Parathyroid adenoma (tissue), 2 donors: ENCODE results near the gene TMEM62.

Source experiments
- H2AFZ ChIP-seq: fragments of 300-600 bp; sonication (generic); one replicate; pipeline ENCODE4 v1.7.0; 2017; ENCODE audit warnings: antibody characterized with exemption, mild to moderate bottlenecking
- H3K27ac ChIP-seq: fragments of 300-600 bp; sonication (generic); one replicate; pipeline ENCODE4 v1.7.0; 2017
- H3K27me3 ChIP-seq: fragments of 300-600 bp; sonication (generic); one replicate; pipeline ENCODE4 v1.7.0; 2017; ENCODE audit warnings: low read length; ENCODE audit not compliant: control insufficient read depth, insufficient read depth
- H3K36me3 ChIP-seq: fragments of 300-600 bp; sonication (generic); one replicate; pipeline ENCODE4 v1.7.0; 2017; ENCODE audit warnings: low read length; ENCODE audit not compliant: control insufficient read depth, insufficient read depth
- H3K4me1 ChIP-seq: fragments of 300-600 bp; sonication (generic); one replicate; pipeline ENCODE4 v1.7.0; 2017; ENCODE audit warnings: control low read depth
- H3K4me2 ChIP-seq: fragments of 300-600 bp; sonication (generic); one replicate; pipeline ENCODE4 v1.7.0; 2017; ENCODE audit warnings: low read length
- H3K4me3 ChIP-seq: fragments of 300-600 bp; sonication (generic); one replicate; pipeline ENCODE4 v1.7.0; 2017; ENCODE audit warnings: low read depth, low read length
- H3K79me2 ChIP-seq: fragments of 300-600 bp; sonication (generic); one replicate; pipeline ENCODE4 v1.7.0; 2017; ENCODE audit warnings: control low read depth
- H3K9ac ChIP-seq: fragments of 300-600 bp; sonication (generic); one replicate; pipeline ENCODE4 v1.7.0; 2017; ENCODE audit warnings: mild to moderate bottlenecking
- H3K9me3 ChIP-seq: fragments of 300-600 bp; sonication (generic); one replicate; pipeline ENCODE4 v1.7.0; 2017; ENCODE audit warnings: low read length; ENCODE audit not compliant: control insufficient read depth
- CTCF ChIP-seq: fragments of 300-600 bp; sonication (generic); IDR thresholded peaks from one replicate; pipeline ENCODE4 v1.7.0; 2017; ENCODE audit warnings: antibody characterized with exemption, mild to moderate bottlenecking
- donor health status: primary hyperparathyroidism.

The TMEM62 gene

GRCh38 chr15:43214169-43214568 is 80.8 kb downstream of the TMEM62 start:
- H3K9me3 ChIP-seq = no peaks in the 10 kb centered on the region
- no peak for TF ChIP-seq CTCF
- H3K36me3 ChIP-seq = no peaks in the 10 kb centered on the region
- H3K27me3 ChIP-seq = no peaks in the 10 kb centered on the region
- H3K9ac ChIP-seq = no peak overlapping the region
- no peaks in the 10 kb centered on the region for H3K4me1 ChIP-seq
- H3K79me2 ChIP-seq = no peaks in the 10 kb centered on the region
- H2AFZ ChIP-seq = no peak overlapping the region
- no peak overlapping the region for H3K4me2 ChIP-seq
- no peak overlapping the region for H3K27ac ChIP-seq
- no peak overlapping the region for H3K4me3 ChIP-seq

GRCh38 chr15:43214592-43215295 is 81.4 kb downstream of the TMEM62 start:
- H3K27ac ChIP-seq = no peak overlapping the region
- no peak overlapping the region for H2AFZ ChIP-seq
- H3K27me3 ChIP-seq = no peaks in the 10 kb centered on the region
- no peak overlapping the region for H3K4me3 ChIP-seq
- H3K4me2 ChIP-seq = no peak overlapping the region
- no peaks in the 10 kb centered on the region for H3K79me2 ChIP-seq
- H3K4me1 ChIP-seq = no peaks in the 10 kb centered on the region
- no peak overlapping the region for H3K9ac ChIP-seq
- H3K9me3 ChIP-seq = no peaks in the 10 kb centered on the region
- H3K36me3 ChIP-seq = no peaks in the 10 kb centered on the region
- no peak for TF ChIP-seq CTCF

- H2AFZ ChIP-seq = no peak overlapping the region
- H3K27ac ChIP-seq = no peak overlapping the region
- H3K4me2 ChIP-seq = no peak overlapping the region
- H3K9me3 ChIP-seq = no peaks in the 10 kb centered on the region
- no peak for TF ChIP-seq CTCF
- no peaks in the 10 kb centered on the region for H3K27me3 ChIP-seq
- H3K36me3 ChIP-seq = no peaks in the 10 kb centered on the region
- no peaks in the 10 kb centered on the region for H3K79me2 ChIP-seq
- H3K4me1 ChIP-seq = no peaks in the 10 kb centered on the region
- no peak overlapping the region for H3K9ac ChIP-seq
- H3K4me3 ChIP-seq = no peak overlapping the region
Measured at GRCh38 chr15:43215961-43216360, 82.6 kb downstream of the TMEM62 start.

GRCh38 chr15:43218908-43219706 is 85.7 kb downstream of the TMEM62 start:
- no peak overlapping the region for H3K4me3 ChIP-seq
- no peaks in the 10 kb centered on the region for H3K79me2 ChIP-seq
- no peak overlapping the region for H3K27ac ChIP-seq
- H3K4me2 ChIP-seq = no peak overlapping the region
- H3K9me3 ChIP-seq = no peaks in the 10 kb centered on the region
- no peak for TF ChIP-seq CTCF
- H3K36me3 ChIP-seq = no peaks in the 10 kb centered on the region
- no peaks in the 10 kb centered on the region for H3K27me3 ChIP-seq
- H2AFZ ChIP-seq = no peak overlapping the region
- no peak overlapping the region for H3K9ac ChIP-seq
- no peaks in the 10 kb centered on the region for H3K4me1 ChIP-seq
